Activated naive CD4-positive, alpha-beta T cell (primary cell): ENCODE results near the gene PPM1L.

Source experiments
- DNase-seq, 4 experiments: peaks; one replicate each; lab custom pipeline; 2025; lab: John Stamatoyannopoulos, UW

The PPM1L gene

GRCh38 chr3:160763073-160763472 lies 7.0 kb downstream of the PPM1L start:
- no peak for DNase-seq

DNA sequence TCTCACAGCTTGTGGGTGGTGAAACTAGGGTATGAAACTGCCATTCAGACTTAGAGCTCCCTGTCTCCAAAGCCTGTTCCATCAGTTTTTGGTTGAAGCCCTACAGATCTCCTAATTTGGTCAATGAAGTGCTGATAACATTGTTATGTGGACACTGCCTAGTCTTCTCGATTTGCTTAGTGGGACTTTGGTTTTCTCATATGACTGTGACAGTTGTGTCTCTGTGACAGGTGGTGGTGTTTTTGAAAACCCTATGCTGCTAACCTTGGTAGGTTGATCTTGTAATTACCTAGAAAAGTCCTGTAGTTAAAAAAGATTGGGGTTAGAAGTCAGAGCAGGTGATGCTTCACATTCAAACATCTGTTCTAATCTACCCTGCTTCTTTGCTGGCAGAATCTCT lies 9.2 kb downstream of the PPM1L start:
- no peak for DNase-seq

DNA sequence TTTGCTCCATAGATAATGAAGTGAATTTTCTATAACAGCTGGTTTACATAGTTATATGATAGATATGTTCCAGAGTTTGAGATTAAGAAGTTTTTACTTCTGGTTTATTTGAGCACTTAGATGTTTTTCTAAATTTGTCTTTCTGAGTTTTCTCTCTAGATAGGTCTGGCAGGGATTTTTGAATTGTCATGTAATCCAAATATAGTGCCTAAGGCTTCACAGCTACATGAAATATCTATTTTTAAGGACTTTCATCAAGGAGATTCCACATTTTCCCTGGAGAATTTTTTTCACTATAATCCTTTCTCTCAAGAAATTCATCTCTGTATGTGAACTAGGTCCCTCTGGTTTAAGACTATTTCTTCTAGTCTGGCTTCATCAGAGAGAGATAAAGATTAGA lies 12.0 kb downstream of the PPM1L start:
- no peak for DNase-seq

GRCh38 chr3:160768918-160769317 lies 12.9 kb downstream of the PPM1L start:
- DNase-seq: no peak

DNA sequence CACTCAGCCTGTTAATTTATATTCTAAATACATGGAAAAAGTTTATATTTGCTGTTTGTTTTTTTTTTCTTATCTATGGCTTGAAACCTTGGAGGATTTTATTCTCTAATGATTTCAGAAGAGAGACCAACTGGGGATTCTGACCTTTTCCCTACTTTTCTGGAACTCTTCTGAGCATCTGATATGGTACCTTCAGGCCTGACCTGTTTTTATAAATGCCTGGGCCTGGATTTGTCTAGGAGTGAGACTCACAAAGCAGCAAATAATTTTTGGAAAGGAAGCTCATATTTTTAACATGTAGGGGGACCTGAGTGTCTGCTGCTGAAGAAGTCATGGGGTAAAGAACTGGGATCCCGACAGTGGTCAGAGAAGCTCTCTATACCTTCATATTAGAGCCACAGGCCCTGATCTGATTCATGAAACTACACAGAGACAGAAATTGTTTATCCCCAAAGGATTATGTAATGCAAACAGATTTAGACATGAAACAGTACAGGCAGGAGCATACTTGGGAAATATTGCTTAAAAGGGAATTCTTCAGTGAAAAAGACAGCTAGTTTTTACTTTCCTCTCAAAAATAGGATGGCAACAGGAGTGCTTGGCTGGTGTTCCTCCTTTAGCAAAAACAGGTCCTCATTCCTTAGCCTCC lies 15.9 kb downstream of the PPM1L start:
- DNase-seq: no peak

DNA sequence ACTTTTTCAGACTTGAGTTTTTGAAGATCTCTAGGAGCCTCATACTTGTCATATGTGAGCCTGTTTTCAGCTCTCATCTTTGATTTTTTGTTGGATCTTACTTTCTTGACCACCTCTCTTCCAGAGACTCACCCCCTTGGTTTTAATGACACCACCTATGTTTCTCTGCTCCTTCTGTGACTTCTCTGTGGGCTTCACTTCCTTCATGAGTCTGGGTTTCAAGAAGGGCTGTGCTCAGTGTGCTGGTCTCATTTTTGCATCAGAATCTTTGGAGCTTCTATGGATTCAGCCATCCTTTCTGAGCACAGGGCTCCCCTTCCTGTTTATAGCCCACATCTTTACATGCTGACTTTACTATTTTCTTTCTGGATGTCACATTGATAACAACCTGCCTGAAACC lies 17.7 kb downstream of the PPM1L start:
- DNase-seq: no peak

DNA sequence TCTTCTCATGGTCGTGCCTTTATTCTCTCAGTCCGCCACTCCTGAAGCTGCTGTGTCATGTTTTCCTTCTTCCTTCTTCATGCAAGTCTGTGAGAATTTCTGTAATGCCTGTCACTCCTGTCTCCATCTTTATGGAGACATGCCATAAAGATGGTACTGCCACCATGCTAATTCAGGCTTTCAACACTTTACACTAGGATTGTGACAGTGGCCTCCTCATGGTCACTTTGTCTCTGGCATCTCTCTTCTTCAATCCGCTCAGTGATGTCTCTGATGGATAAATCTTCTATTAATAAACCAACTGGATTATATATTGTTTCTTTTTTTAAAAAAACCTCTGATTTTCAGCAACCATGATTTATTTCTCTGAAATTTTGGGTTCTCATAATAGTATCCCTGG lies 18.1 kb downstream of the PPM1L start:
- no peak for DNase-seq

DNA sequence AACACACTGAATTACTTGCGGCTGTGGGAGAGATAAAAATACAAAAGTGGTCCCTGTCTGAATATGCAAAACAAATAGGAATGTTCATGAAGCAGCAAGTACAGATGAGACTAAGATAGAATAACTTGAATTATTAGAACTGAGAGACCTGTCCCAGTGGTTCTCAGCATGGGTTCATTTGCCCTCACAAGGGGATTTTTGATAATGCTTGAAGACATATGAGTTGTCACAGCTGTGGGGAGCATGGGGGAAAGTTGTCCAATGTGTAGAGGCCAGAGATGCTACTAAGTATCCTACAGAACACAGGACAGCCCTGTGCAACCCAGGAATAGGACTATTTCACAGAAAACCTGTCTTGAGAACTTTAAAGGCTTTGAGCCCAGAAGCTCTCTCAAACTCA lies 22.4 kb downstream of the PPM1L start:
- no peak for DNase-seq

DNA sequence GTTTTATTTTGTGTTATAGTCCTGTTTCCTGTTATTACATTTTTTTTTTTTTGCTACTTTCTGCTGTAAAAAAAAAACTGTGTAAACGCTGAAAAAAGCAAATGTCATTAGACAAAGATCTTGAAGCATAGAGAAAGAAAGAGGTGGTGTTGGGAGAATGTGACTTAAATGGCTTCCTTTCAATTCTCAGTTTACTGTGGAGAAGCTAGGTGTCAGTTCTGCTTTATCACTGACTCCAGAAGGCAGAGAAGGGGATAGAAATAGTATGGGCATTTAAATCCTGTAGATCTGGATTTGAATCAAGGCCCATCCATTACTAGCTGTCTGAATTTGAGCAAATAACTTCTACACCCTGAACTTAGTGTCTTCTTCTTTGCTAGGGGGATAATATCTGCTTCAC lies 23.0 kb downstream of the PPM1L start:
- no peak for DNase-seq

- no peak for DNase-seq
These were observed 24.2 kb downstream of the PPM1L start for GRCh38 chr3:160780245-160780644.

DNA sequence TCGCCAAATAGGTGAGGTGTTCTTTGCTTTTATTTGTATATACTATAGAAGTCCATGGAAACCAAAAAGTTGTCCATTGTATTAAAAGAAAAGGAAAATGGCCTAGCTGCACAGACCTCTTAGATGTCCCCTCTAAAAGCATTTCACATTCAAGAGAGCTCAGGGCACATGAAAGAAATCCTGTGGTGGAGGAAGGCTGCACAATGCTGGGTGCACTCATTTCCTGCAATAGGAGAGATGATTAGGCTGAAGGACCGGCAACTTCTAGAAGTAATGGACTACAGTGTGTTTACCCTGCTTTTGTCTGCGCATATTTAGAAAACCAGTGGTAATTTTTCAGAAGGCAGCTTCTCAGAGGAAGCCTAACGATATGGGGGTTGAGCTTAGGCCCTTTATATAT lies 25.4 kb downstream of the PPM1L start:
- DNase-seq: no peak

GRCh38 chr3:160781863-160782262 lies 25.8 kb downstream of the PPM1L start:
- no peak for DNase-seq

DNA sequence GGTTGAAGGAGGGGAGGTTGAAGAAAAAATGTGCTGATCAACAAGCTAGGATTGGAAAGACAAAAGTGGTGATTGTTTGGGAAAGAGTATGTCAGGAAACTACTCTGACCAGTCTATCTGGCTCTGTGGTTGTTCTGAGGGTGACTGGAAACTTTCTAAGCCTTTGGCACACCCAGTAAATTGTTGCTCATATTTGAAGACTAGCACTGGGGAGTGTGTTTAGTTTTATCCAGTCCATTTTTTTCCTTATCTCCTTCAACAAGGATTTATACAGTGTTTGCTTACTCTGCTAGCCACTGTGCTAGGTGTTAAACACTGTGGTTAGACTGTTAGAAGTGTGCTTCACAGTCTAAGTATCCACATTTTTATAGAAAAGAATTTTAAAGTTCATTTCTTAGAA lies 28.8 kb downstream of the PPM1L start:
- DNase-seq: no peak

DNA sequence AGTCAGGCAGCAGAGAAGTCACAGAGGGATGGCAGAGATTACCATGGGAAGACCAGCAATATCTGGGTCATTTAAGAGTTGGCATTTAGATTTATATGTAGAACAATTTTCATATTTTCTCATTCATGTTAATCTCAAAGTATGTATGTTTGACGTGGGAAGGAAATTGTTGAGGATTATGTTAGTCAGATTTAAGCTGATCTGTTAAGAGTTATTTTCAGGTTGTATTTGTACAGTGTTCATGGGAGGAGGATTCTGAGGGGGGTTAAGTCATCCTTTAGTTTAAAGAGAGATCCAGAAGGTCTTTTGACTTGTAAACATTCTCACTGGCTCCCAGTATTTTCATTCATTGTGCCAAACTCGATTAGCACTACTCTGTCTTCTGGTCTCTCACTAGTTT lies 34.7 kb downstream of the PPM1L start:
- no peak for DNase-seq

GRCh38 chr3:160792540-160792939 lies 36.5 kb downstream of the PPM1L start:
- no peak for DNase-seq

- no peak for DNase-seq
These were observed 37.8 kb downstream of the PPM1L start for GRCh38 chr3:160793722-160794252.

- DNase-seq: no peak
These were observed 40.2 kb downstream of the PPM1L start for GRCh38 chr3:160796089-160796812.

DNA sequence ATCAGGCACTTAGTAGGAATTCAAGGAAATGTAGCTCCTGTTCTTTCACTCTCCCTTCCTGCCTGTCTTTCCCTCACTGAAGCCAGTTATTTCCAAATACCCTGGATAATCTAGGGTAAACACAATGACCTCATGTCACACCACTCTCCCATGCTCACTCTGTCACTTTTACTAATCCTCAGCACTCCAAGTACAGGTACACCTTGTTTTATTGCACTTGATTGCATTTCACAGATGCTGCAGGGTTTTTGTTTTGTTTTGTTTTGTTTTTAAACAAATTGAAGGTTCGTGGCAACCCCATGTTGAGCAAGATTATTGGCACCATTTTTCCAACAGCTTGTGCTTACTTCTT lies 40.8 kb downstream of the PPM1L start:
- DNase-seq: no peak

- no peak for DNase-seq
These were observed 41.3 kb downstream of the PPM1L start for GRCh38 chr3:160797356-160797755.

DNA sequence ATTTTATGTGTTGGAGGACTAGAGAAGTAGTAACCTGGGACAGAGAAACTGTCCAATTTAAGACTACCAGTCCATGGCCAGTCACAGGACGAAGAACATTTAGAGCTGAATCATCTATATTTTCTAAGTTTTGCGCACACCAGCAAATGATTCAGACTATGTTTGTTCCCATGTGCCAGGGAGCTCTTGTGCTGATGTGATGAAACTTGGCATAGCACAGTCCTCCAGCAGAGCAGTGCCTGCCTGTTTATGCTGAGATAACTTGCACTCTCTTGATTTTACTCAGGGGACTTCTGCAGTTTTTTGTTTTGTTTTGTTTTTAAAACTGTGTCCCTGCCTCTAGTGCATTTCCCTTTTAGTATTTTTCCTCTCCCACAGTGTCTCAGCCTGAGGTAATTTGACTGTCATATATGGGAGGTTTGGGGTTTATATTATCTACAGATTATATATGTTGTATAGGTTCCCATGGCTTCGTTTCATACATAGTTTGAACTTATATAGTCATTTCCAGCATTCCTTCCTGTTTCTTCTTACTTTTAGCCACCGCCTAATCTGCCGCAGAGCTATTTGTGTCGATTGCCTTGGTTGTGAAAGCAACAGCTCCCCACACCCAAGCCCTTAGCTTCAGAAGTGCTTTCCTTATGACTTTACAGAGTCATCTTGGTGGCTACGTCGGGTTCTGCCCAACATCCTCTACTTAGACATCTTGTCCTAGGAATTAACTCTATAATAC lies 45.5 kb downstream of the PPM1L start:
- no peak for DNase-seq

- no peak for DNase-seq
These were observed 48.7 kb downstream of the PPM1L start for GRCh38 chr3:160804762-160805161.

- DNase-seq: no peak
These were observed 50.1 kb downstream of the PPM1L start for GRCh38 chr3:160806094-160806493.

DNA sequence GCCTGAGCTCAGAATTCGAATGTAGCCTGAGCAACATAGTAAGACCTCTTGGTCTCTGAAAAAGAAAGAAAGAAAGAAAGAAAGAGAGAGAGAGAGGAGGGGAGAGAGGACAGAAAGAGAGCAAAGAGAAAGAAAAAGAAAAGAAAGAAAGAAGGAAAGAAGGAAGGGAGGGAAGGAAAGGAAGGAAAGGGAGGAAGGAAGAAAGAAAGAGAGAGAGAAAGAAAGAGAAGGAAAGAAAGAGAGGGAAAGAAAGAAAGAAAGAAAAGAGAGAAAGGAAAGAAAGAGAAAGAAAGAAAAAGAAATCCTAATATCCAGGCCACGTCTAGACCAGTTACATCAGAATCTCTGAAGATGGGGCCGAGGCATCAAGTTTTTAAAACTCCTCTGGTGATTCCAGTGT lies 50.7 kb downstream of the PPM1L start:
- no peak for DNase-seq
